ENCODE results near the gene MTMR3.
"Not testable (repeated sequence)": the region's sequence is repeated elsewhere in the genome, so short reads cannot be mapped to it uniquely, and the experiment has no call there.

Gene MTMR3

DNA sequence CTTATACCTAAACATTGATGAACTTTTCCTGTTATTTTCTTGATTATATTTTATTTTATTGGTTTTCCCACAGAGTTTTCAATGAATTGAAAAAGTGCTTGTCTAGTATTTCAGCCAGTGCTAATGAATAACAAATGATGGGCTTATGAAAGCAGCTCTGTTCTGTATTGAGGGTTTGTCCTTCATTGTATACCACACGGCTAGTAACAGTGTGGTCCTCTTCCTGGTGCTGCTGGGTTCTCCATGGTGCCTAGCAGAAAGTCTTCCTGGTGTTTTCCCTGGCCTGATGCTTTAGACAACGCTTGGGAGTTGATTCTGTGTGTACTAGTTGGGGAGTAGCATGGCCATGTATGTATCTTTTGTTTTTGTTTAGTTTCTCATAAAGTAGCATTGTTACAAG is 89.1 kb downstream of the MTMR3 start:
- no peak for DNase-seq

GRCh38 chr22:29973269-29973668 is 90.3 kb downstream of the MTMR3 start:
- DNase-seq, result no peak

GRCh38 chr22:29973680-29974079 is 90.7 kb downstream of the MTMR3 start:
- DNase-seq, result not testable (repeated sequence)

- DNase-seq, result no peak
These were observed 92.5 kb downstream of the MTMR3 start for GRCh38 chr22:29975494-29975893.

- DNase-seq, result no peak
These were observed 94.1 kb downstream of the MTMR3 start for GRCh38 chr22:29977107-29977506.

DNA sequence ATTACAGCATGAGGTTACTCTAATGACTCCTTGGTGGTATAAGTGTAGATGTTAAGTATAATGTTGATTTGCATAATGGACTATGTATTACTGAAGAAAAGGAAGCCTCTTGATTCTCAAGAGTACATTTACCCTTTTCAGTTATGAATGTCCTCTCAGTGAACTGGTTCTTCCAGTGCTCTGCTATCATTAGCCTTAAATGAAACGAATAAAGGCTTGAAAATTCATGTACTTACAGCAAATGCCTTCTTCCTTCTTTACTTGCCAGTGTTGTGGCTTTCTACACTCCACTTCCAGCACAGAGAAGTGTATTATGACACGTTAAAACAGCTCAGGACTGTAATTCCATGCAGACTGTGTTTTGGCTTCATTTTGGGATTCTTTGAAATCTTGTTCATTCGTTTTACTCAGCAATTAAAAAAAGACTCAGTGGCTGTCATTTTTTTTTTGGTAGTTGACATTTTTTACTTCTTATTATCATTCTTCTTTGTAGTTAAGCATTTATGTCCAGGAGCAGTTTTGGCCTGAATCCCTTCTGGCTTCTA is 96.9 kb downstream of the MTMR3 start:
- no peak for DNase-seq

GRCh38 chr22:29983296-29983917 is 100.4 kb downstream of the MTMR3 start:
- DNase-seq, result no peak

GRCh38 chr22:29985912-29986311 is 102.9 kb downstream of the MTMR3 start:
- DNase-seq, result no peak

GRCh38 chr22:29987137-29987536 is 104.2 kb downstream of the MTMR3 start:
- no peak for DNase-seq

DNA sequence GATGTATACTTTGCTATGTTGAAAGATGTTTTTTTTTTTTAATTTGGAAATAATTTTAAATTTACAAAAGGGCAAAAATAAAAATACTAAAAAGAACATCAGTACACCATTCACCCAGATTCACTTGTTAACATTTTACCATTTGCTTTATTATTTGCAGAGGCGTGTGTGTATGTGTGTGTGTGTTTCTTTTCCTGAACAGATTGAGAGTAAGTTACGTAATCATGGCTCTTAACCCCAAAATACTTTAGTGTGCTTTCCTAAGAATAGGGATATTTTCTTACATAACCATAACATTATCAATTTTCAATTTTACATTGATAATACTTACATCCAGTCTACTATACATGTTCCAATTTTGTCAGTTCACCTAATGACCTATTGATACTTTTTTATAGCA is 105.7 kb downstream of the MTMR3 start:
- DNase-seq, result no peak

DNA sequence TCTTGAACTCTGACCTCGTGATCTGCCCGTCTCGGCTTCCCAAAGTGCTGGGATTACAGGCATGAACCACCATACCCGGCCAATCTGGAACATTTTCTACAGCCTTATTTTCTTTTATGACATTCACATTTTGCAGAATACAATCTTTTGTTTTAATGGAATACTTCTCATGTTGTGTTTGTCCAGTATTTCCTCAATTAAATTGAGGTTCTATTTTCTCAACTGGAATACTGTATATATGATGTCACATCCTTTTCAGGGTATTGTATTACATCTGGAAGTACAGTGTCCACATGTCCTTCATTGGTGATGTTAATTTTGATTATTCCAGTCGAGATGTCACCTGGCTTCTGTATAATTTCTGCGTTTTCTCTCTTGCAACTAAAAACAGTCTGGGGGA is 106.5 kb downstream of the MTMR3 start:
- no peak for DNase-seq

DNA sequence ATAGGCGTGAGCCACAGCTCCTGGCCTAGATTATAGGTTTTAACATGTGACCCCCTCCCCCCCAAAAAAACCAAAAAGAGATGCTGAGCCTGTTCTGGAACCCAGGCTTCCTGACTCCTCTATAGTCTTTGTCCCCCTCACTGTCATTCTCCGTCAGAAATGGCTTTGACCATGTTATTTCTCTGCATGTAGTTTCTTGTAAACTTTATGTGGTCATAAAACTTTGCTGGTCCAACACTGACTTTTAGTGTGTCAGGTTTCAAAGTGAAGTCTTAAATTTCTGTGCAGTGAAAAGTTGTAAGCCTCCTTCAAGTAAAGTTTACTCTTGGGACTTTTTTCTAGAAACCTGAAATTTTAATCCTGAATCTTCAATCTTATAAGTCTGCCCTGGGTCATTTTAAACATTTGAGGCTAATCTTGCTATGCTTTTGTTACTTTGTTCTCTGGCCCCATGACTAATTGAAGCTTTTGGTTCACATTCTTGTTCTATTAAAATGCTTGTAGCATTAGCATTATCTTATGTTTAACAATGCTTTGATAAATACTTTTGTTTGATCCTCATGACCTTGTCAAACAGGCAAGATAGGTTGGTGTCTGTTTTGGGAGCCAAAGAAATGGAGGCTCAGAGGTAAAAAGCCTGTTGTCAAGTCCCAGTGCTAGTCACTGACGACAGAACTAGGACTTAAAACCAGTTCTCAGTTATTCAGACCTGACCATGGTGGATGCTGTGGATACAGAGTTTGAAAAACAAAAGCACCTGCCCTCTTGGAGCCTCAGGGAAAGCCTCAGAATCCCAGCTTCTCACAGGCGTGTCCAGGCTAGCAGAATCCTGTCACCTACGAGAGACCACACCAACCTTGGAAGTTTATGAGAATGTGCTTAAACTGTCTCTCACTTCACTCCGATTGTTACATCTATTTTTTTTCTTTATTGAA is 109.6 kb downstream of the MTMR3 start:
- DNase-seq, result no peak

GRCh38 chr22:29994027-29994715 is 111.2 kb downstream of the MTMR3 start:
- no peak for DNase-seq

GRCh38 chr22:29994943-29995342 is 112.0 kb downstream of the MTMR3 start:
- DNase-seq, result no peak

GRCh38 chr22:29997107-29997506 is 114.1 kb downstream of the MTMR3 start:
- no peak for DNase-seq

- no peak for DNase-seq
These were observed 114.5 kb downstream of the MTMR3 start for GRCh38 chr22:29997516-29997915.

GRCh38 chr22:29998627-29999384 is 115.8 kb downstream of the MTMR3 start:
- no peak for DNase-seq

DNA sequence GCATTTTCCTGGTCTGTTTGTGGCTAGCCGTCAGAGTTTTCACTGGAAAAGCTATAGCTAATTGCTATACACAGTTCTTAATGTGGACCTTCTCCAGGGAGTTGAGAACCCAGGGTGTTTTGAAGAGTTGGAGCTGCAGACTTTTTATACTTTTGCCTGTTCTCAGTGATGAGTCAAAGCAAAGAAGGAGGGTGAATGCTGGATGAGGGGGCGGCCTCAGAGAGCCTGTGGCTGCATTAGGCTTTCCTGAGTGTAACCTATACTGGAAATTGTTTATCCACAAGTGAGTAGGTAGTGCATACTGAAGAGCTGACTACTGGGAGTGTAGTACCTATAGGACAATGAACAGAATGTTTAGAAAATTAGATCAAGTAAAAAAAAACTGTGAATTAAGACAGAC is 117.6 kb downstream of the MTMR3 start:
- no peak for DNase-seq

- no peak for DNase-seq
These were observed 118.5 kb downstream of the MTMR3 start for GRCh38 chr22:30001459-30001858.

DNA sequence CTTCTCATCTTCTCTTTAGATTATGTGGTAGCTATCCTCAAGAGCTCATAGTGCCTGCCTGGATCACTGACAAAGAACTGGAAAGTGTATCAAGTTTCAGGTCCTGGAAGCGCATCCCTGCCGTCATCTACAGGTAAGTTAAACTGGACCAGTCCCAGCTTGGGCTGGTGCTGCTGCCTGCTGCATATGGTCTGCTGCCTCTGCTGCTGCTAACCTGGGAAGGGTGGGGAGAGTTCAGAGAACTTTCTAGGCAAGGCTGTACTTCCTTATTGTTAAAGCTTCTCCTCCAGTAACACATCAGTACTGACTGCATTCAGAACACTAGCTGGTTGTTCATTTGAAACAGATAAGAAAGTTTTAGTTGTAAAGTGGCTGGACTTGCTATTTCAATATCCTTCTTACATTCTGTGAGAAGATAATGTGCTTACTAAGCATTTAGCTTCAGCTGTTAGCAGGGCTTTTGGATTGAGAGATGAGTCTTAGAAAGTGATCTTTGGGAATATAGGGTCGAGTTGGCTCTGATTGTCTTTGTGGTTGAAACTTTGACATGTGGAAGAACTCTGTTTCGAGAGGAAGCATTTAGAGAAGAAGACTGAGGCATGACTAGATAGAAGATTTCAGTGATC is 120.0 kb downstream of the MTMR3 start:
- no peak for DNase-seq

GRCh38 chr22:30004101-30004500 is 121.1 kb downstream of the MTMR3 start:
- no peak for DNase-seq

- DNase-seq, result no peak
These were observed 121.7 kb downstream of the MTMR3 start for GRCh38 chr22:30004694-30005093.
